ENCODE data around the gene ATAD1.
A peak's percentile ranks its signal among the peaks of the same experiment; 100 is the strongest.

DNA sequence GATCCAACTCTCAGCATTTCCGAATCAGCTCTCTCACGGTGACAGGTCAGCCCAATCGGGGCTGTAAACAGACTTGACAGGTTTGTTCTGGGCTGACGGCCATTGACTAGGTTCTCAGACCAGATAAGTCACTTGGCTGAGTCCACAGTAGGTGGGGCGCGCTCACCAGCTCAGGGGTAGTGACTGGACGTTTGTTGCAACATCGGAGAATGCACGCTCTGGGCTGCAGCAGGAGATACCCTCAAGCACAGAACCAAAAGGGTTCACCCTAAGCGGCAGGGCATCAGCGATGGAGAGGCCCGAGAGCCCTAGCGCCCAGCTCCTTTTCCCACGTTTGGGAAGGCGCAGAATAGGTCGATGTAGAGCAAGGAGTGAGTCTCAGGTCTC, 43.5 kb upstream of the ATAD1 start:
- no peak for TF ChIP-seq POLR2A (IDR thresholded peaks at IDR 0.05)
- TF ChIP-seq, protein P1, sequence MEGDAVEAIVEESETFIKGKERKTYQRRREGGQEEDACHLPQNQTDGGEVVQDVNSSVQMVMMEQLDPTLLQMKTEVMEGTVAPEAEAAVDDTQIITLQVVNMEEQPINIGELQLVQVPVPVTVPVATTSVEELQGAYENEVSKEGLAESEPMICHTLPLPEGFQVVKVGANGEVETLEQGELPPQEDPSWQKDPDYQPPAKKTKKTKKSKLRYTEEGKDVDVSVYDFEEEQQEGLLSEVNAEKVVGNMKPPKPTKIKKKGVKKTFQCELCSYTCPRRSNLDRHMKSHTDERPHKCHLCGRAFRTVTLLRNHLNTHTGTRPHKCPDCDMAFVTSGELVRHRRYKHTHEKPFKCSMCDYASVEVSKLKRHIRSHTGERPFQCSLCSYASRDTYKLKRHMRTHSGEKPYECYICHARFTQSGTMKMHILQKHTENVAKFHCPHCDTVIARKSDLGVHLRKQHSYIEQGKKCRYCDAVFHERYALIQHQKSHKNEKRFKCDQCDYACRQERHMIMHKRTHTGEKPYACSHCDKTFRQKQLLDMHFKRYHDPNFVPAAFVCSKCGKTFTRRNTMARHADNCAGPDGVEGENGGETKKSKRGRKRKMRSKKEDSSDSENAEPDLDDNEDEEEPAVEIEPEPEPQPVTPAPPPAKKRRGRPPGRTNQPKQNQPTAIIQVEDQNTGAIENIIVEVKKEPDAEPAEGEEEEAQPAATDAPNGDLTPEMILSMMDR (IDR thresholded peaks at IDR 0.05), result peak in 1 of 4 experiments; percentile 5
- no peak for TF ChIP-seq POLR2AphosphoS5 (IDR thresholded peaks at IDR 0.05)
- no peak for TF ChIP-seq EP300 (IDR thresholded peaks at IDR 0.05)

Data from sigmoid colon (tissue), 4 donors.